Natural killer cell (primary cell): ENCODE data around the gene CALML6. TPM values are rescaled to one million over a fixed set of nuclear protein-coding genes. Genes with fewer than 3 reads are reported as not detected.

Experiments
- ATAC-seq, 3 donors: fragments of 150-1000 bp in 2 of 3; fragments of 200-7000 bp in 1 of 3; cut with Tn5 transposase; 1 replicate in 1 of 3; 2 replicates in 2 of 3; pipeline ENCODE4 v1.10.0; 2021; ENCODE audit warnings: mild to moderate bottlenecking in 2 of 3, moderate library complexity in 2 of 3
- DNase-seq, 2 donors: peaks; one replicate each; pipeline versions ENCODE4 v3.0.0 to v3.0.0-alpha.2; 2013 to 2021; ENCODE audit warnings: mixed read lengths in 1 of 2
- H3K27ac ChIP-seq: one replicate; pipeline ENCODE4 v1.5.1; 2013; ENCODE audit warnings: mild to moderate bottlenecking, low read length
- H3K27me3 ChIP-seq: one replicate; pipeline ENCODE4 v1.6.1; 2013; ENCODE audit warnings: low read length; ENCODE audit not compliant: control insufficient read depth, insufficient read depth
- H3K36me3 ChIP-seq: one replicate; pipeline ENCODE4 v1.6.1; 2013; ENCODE audit warnings: low read length; ENCODE audit not compliant: control insufficient read depth, insufficient read depth
- H3K4me1 ChIP-seq: one replicate; pipeline ENCODE4 v1.6.1; 2013; ENCODE audit warnings: low read length; ENCODE audit not compliant: control insufficient read depth, insufficient read depth
- H3K4me3 ChIP-seq: one replicate; pipeline ENCODE4 v1.5.1; 2013; ENCODE audit warnings: low read length
- H3K9me3 ChIP-seq: one replicate; pipeline ENCODE4 v1.6.1; 2013; ENCODE audit warnings: low read length; ENCODE audit not compliant: control insufficient read depth, insufficient read depth
- H3K27ac Mint-ChIP-seq, 2 donors: one replicate each; pipeline ENCODE4 v1.8.0; 2022; ENCODE audit warnings: mild to moderate bottlenecking in 2 of 2, mixed read lengths in 2 of 2, moderate library complexity in 1 of 2
- H3K27me3 Mint-ChIP-seq, 2 donors: one replicate each; pipeline ENCODE4 v1.8.0; 2022; ENCODE audit warnings: low read depth in 2 of 2, mixed read lengths in 2 of 2
- H3K36me3 Mint-ChIP-seq: one replicate; pipeline ENCODE4 v1.8.0; 2022; ENCODE audit warnings: mixed read lengths
- H3K4me1 Mint-ChIP-seq, 2 donors: one replicate each; pipeline ENCODE4 v1.8.0; 2022; ENCODE audit warnings: mixed read lengths in 2 of 2
- H3K4me3 Mint-ChIP-seq: one replicate; pipeline ENCODE4 v1.8.0; 2022; ENCODE audit warnings: mild to moderate bottlenecking, moderate library complexity, mixed read lengths
- H3K9me3 Mint-ChIP-seq, 2 donors: one replicate each; pipeline ENCODE4 v1.8.0; 2022; ENCODE audit warnings: mixed read lengths in 2 of 2
- CTCF ChIP-seq: fragments of 200-600 bp; IDR thresholded peaks from one replicate; pipeline ENCODE4 v1.8.0; 2022; ENCODE audit warnings: antibody characterized with exemption
- WGBS: methylation state at CpG from one replicate; pipeline ENCODE4 v1.1.7; 2013; ENCODE audit warnings: missing lambda C conversion rate; ENCODE audit not compliant: insufficient coverage; 5-methylcytosine and 5-hydroxymethylcytosine counted together
- intact Hi-C: fragments of 100-400 bp; cut with micrococcal nuclease; formaldehyde crosslinking; loops from one replicate; pipeline ENCODE4 v1.14.2; 2022
- total RNA-seq, 4 donors: library from RNA; stranded (reverse); fragments of 120-200 nt in 1 of 4; gene quantifications; one replicate each; pipeline versions ENCODE4 v1.2.3 to v1.2.4, GENCODE V29; 2013 to 2022

The CALML6 gene
- total RNA-seq, 3 donors from 2014 or later (not counting 1 experiment from before 2014, with no cell fraction given): 2.1 to 3.9 (median 2.9) TPM

- Histone ChIP-seq H3K4me3 (no peak overlapping the region), H3K36me3 (no peaks in the 10 kb centered on the region), H3K4me1 (peaks cover 37% of the 10 kb centered on the region), H3K27ac (no peak overlapping the region), H3K27me3 (no peaks in the 10 kb centered on the region), H3K9me3 (no peaks in the 10 kb centered on the region)
- ATAC-seq (no peak), DNase-seq (no peak)
- intact Hi-C loops: no loop called here
- no peak for TF ChIP-seq CTCF
- Mint-ChIP-seq H3K27me3 (no peaks in the 10 kb centered on the region), H3K9me3 (no peaks in the 10 kb centered on the region), H3K27ac (peak overlapping the region in 1 of 2 donors; percentile 75), H3K4me3 (peak overlapping the region; percentile 45), H3K36me3 (no peaks in the 10 kb centered on the region), H3K4me1 (peaks cover 15 to 25% of the 10 kb centered on the region in 2 donors)
- WGBS: 59% methylated on average over 10 of the region's 10 CpGs
Measured at GRCh38 chr1:1895060-1895418, 20.0 kb upstream of the CALML6 start.

- Mint-ChIP-seq H3K4me3 (no peak overlapping the region), H3K4me1 (peaks cover 15 to 25% of the 10 kb centered on the region in 2 donors), H3K27ac (no peak overlapping the region), H3K36me3 (no peaks in the 10 kb centered on the region), H3K9me3 (no peaks in the 10 kb centered on the region), H3K27me3 (no peaks in the 10 kb centered on the region)
- intact Hi-C loops: no loop called here
- Histone ChIP-seq H3K27me3 (no peaks in the 10 kb centered on the region), H3K4me3 (no peak overlapping the region), H3K4me1 (peaks cover 37% of the 10 kb centered on the region), H3K27ac (no peak overlapping the region), H3K9me3 (no peaks in the 10 kb centered on the region), H3K36me3 (no peaks in the 10 kb centered on the region)
- no peak for TF ChIP-seq CTCF
- WGBS: 70% methylated on average over 14 of the region's 14 CpGs
- ATAC-seq (no peak), DNase-seq (no peak)
Measured at GRCh38 chr1:1895456-1896336, 19.4 kb upstream of the CALML6 start.

GRCh38 chr1:1898246-1898933, 16.7 kb upstream of the CALML6 start:
- Histone ChIP-seq H3K27me3 (no peaks in the 10 kb centered on the region), H3K4me3 (no peak overlapping the region), H3K36me3 (no peaks in the 10 kb centered on the region), H3K27ac (no peak overlapping the region), H3K4me1 (peaks cover 23% of the 10 kb centered on the region), H3K9me3 (no peaks in the 10 kb centered on the region)
- Mint-ChIP-seq H3K4me3 (no peak overlapping the region), H3K27me3 (peaks cover 0 to 4% of the 10 kb centered on the region in 2 donors), H3K36me3 (no peaks in the 10 kb centered on the region), H3K9me3 (no peaks in the 10 kb centered on the region), H3K27ac (no peak overlapping the region), H3K4me1 (peaks cover 7 to 12% of the 10 kb centered on the region in 2 donors)
- intact Hi-C loops: no loop called here
- TF ChIP-seq CTCF: no peak
- DNase-seq (no peak), ATAC-seq (no peak)
- 94% methylated on average over 6 of the region's 6 CpGs for WGBS
